OCI-LY3 (cell line): ENCODE data around the gene FRMPD4.

Source experiments
- H2AFZ ChIP-seq: fragments of 200-600, 300-600 bp; shearing (Covaris generic); 2 replicates; pipeline ENCODE4 v1.6.0; 2014; ENCODE audit warnings: antibody characterized with exemption, low read depth, low read length
- H3K27ac ChIP-seq: fragments of 200-600, 300-600 bp; sonication (generic); 2 replicates; pipeline ENCODE4 v1.5.1; 2014; ENCODE audit warnings: mild to moderate bottlenecking, low read length, moderate library complexity, mixed read lengths
- H3K27me3 ChIP-seq: fragments of 200-600, 300-600 bp; sonication (generic); 2 replicates; pipeline ENCODE4 v1.6.1; 2014; ENCODE audit warnings: low read depth, low read length, mixed read lengths
- H3K36me3 ChIP-seq: fragments of 200-600, 300-600 bp; sonication (generic); replicated peaks from 2 replicates; pipeline ENCODE3; 2014; ENCODE audit warnings: low read depth, low read length, mixed read lengths
- H3K4me1 ChIP-seq: fragments of 300-600, 200-600 bp; sonication (generic); 2 replicates; pipeline ENCODE4 v1.6.1; 2014; ENCODE audit warnings: low read length, mixed read lengths
- H3K4me2 ChIP-seq: fragments of 200-600, 300-600 bp; sonication (generic); 2 replicates; pipeline ENCODE4 v1.6.1; 2014; ENCODE audit warnings: low read length, mixed read lengths
- H3K4me3 ChIP-seq: fragments of 300-600, 200-600 bp; sonication (generic); 2 replicates; pipeline ENCODE4 v1.5.1; 2014; ENCODE audit warnings: antibody characterized with exemption, mild to moderate bottlenecking, low read length, moderate library complexity
- H3K79me2 ChIP-seq: fragments of 300-600, 200-600 bp; shearing (Covaris generic); 2 replicates; pipeline ENCODE4 v1.6.1; 2014; ENCODE audit warnings: mild to moderate bottlenecking, low read length, mixed read lengths
- H3K9ac ChIP-seq: fragments of 300-600, 200-600 bp; shearing (Covaris generic); 2 replicates; pipeline ENCODE4 v1.6.0; 2014; ENCODE audit warnings: mild to moderate bottlenecking, low read length, moderate library complexity
- H3K9me3 ChIP-seq: fragments of 200-600, 300-600 bp; shearing (Covaris generic); 2 replicates; pipeline ENCODE4 v1.6.1; 2014; ENCODE audit warnings: low read length, mixed read lengths; ENCODE audit not compliant: insufficient read depth
- H4K20me1 ChIP-seq: fragments of 200-600, 300-600 bp; sonication (generic); 2 replicates; pipeline ENCODE4 v1.6.1; 2016; ENCODE audit warnings: low read length, mixed read lengths; ENCODE audit not compliant: insufficient read depth
- CTCF ChIP-seq: fragments of 200-600, 300-600 bp; sonication (generic); IDR thresholded peaks from 2 replicates; pipeline ENCODE4 v1.5.1; 2014; ENCODE audit warnings: antibody characterized with exemption, low read length, low read depth
- EZH2phosphoT487 ChIP-seq: fragments of 200-600 bp; shearing (Covaris generic); IDR thresholded peaks from 2 replicates; pipeline ENCODE4 v1.6.1; 2018; ENCODE audit warnings: antibody characterized with exemption, mixed run types, low read depth

The FRMPD4 gene

GRCh38 chrX:12227412-12228041 is 89.3 kb downstream of the FRMPD4 start:
- Histone ChIP-seq H4K20me1 (no peaks in the 10 kb centered on the region), H3K36me3 (no peaks in the 10 kb centered on the region), H3K9me3 (no peaks in the 10 kb centered on the region), H3K4me1 (no peaks in the 10 kb centered on the region), H2AFZ (no peak overlapping the region), H3K9ac (no peak overlapping the region), H3K27me3 (no peaks in the 10 kb centered on the region), H3K27ac (no peak overlapping the region), H3K79me2 (no peaks in the 10 kb centered on the region), H3K4me3 (no peak overlapping the region), H3K4me2 (no peak overlapping the region)
- no peak for TF ChIP-seq EZH2phosphoT487
- TF ChIP-seq CTCF, result no peak

- no peak overlapping the region for H3K27ac ChIP-seq
- H3K36me3 ChIP-seq, result no peaks in the 10 kb centered on the region
- no peak overlapping the region for H3K4me3 ChIP-seq
- no peaks in the 10 kb centered on the region for H4K20me1 ChIP-seq
- TF ChIP-seq EZH2phosphoT487 (no peak), CTCF (no peak)
- no peaks in the 10 kb centered on the region for H3K79me2 ChIP-seq
- H3K4me1 ChIP-seq, result no peaks in the 10 kb centered on the region
- H2AFZ ChIP-seq, result no peak overlapping the region
- no peak overlapping the region for H3K9ac ChIP-seq
- H3K27me3 ChIP-seq, result no peaks in the 10 kb centered on the region
- no peak overlapping the region for H3K4me2 ChIP-seq
- H3K9me3 ChIP-seq, result no peaks in the 10 kb centered on the region
Observed at GRCh38 chrX:12228862-12229261, 90.6 kb downstream of the FRMPD4 start.

GRCh38 chrX:12229986-12230385 is 91.7 kb downstream of the FRMPD4 start:
- H4K20me1 ChIP-seq, result no peaks in the 10 kb centered on the region
- H3K36me3 ChIP-seq, result no peaks in the 10 kb centered on the region
- TF ChIP-seq EZH2phosphoT487 (no peak), CTCF (no peak)
- H3K27ac ChIP-seq, result no peak overlapping the region
- no peak overlapping the region for H3K4me3 ChIP-seq
- no peak overlapping the region for H2AFZ ChIP-seq
- H3K4me2 ChIP-seq, result no peak overlapping the region
- no peaks in the 10 kb centered on the region for H3K27me3 ChIP-seq
- H3K79me2 ChIP-seq, result no peaks in the 10 kb centered on the region
- no peaks in the 10 kb centered on the region for H3K4me1 ChIP-seq
- no peaks in the 10 kb centered on the region for H3K9me3 ChIP-seq
- H3K9ac ChIP-seq, result no peak overlapping the region

- Histone ChIP-seq H3K79me2 (no peaks in the 10 kb centered on the region), H3K27ac (no peak overlapping the region), H3K4me3 (no peak overlapping the region), H3K9ac (no peak overlapping the region), H2AFZ (no peak overlapping the region), H3K4me1 (no peaks in the 10 kb centered on the region), H3K9me3 (no peaks in the 10 kb centered on the region), H3K4me2 (no peak overlapping the region), H4K20me1 (no peaks in the 10 kb centered on the region), H3K27me3 (no peaks in the 10 kb centered on the region), H3K36me3 (no peaks in the 10 kb centered on the region)
- no peak for TF ChIP-seq EZH2phosphoT487
Observed at GRCh38 chrX:12234534-12235329, 96.5 kb downstream of the FRMPD4 start.
